Lower leg skin (tissue), 3 donors: ENCODE results near the gene USP28.

Experiments
- CTCF ChIP-seq, 3 donors: fragments of 450-650 bp; IDR thresholded peaks; one replicate each; pipeline ENCODE4 v1.5.1; 2016; ENCODE audit warnings: antibody characterized with exemption in 3 of 3, mild to moderate bottlenecking in 3 of 3, moderate library complexity in 2 of 3
- POLR2A ChIP-seq, 2 donors: fragments of 450-650 bp; IDR thresholded peaks; one replicate each; pipeline ENCODE4 v1.6.1; 2016 to 2017; ENCODE audit warnings: antibody characterized with exemption in 2 of 2, mild to moderate bottlenecking in 1 of 2, moderate library complexity in 1 of 2

GRCh38 chr11:113876074-113876797 is 864 bp upstream of the USP28 start:
- no peak for TF ChIP-seq POLR2A (IDR thresholded peaks at IDR 0.05)
- no peak for TF ChIP-seq CTCF (IDR thresholded peaks at IDR 0.05)
